GM12872 (cell line): ENCODE measurements around the gene CPLX3.

Source experiments
- TF ChIP-seq, protein P1 (sequence below): IDR thresholded peaks from 3 replicates; pipeline ENCODE4 v1.5.1; 2011; ENCODE audit warnings: low read depth, mild to moderate bottlenecking, low read length, moderate library complexity; ENCODE audit not compliant: insufficient read depth

Gene CPLX3

DNA sequence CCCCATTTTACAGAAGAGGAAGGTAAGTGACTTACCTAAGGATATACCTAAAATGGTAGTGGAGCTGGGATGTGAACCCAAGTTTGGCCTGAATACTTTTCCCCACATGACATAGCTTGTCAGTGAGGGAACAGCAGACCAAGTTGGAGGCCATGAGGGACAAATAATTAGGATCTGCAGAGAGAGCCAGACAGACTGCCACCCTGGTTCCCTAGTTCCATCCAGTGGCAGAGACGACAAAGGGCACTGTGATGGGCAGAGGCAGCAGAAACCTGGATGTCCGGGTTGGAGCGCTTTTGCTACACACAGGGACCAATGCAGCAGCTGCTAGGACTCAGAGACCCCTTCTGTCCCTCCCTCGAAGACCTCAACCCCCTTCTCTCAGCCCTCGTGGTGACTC lies 1.2 kb downstream of the CPLX3 start:
- TF ChIP-seq, protein P1, sequence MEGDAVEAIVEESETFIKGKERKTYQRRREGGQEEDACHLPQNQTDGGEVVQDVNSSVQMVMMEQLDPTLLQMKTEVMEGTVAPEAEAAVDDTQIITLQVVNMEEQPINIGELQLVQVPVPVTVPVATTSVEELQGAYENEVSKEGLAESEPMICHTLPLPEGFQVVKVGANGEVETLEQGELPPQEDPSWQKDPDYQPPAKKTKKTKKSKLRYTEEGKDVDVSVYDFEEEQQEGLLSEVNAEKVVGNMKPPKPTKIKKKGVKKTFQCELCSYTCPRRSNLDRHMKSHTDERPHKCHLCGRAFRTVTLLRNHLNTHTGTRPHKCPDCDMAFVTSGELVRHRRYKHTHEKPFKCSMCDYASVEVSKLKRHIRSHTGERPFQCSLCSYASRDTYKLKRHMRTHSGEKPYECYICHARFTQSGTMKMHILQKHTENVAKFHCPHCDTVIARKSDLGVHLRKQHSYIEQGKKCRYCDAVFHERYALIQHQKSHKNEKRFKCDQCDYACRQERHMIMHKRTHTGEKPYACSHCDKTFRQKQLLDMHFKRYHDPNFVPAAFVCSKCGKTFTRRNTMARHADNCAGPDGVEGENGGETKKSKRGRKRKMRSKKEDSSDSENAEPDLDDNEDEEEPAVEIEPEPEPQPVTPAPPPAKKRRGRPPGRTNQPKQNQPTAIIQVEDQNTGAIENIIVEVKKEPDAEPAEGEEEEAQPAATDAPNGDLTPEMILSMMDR: no peak

GRCh38 chr15:74828835-74829234 lies 2.4 kb downstream of the CPLX3 start:
- TF ChIP-seq, protein P1: no peak

DNA sequence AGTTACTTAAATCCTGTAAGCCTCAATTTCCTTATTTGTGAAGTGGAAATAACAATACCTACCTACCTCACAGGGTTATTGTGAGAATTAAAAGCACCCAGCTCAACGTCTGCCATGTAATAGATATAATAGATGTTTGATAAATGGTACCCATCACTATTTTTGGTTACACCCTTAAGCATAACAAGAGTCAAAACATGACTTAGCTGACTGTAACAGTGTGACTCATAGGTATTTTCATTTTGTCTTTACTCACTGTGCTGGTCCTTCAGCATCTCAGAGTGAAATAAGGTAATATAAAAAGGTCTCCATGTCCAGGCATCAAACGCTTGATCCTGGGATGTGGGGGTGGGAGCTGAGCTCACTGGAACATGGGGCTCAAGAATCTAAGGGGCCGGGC lies 3.1 kb downstream of the CPLX3 start:
- TF ChIP-seq, protein P1: no peak

GRCh38 chr15:74829991-74830390 lies 3.6 kb downstream of the CPLX3 start:
- TF ChIP-seq, protein P1: no peak

DNA sequence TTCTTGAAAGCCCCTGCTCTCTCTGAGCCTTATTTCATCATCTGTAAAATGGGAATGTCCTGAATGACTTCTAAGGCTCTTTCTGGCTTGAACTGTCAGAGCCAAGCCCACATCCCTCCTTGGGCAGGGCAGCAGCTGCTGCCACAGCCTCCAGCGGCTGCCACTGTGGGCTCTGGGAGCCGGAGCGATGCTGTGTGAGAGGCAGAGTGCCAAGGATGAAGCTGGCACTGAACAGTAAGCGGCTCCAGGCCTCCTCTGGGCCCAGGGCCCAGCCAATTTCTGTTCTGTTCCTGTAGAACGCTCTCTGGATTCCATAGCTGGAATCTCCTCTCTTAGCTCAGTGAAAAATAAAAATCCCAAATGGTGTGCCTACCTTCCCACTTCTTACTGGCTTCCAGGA lies 4.4 kb downstream of the CPLX3 start:
- TF ChIP-seq, protein P1: no peak

- TF ChIP-seq, protein P1: no peak
Observed at GRCh38 chr15:74831813-74832495, 5.5 kb downstream of the CPLX3 start.

DNA sequence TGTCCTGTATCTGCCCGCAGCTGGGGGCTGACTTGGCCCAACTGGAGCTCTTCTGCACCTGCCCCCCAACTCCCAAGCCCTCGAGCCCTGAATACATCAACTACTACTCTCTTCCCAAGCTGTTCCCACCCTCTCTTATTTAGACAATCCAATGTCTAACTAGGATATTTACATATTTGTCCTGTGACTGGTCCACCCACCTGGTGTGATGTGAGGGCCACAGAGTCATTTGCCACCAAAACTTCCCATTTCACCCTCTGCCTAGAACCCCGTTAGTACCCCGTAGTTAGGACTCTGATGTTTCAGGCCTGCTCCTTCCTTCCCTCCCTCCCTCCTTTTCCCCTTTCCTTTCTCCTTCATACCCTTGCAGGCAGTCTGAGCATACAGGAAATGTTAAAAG lies 6.4 kb downstream of the CPLX3 start:
- TF ChIP-seq, protein P1: no peak
